ENCODE results near the gene AADACL3.
"Not testable (repeated sequence)": the region's sequence is repeated elsewhere in the genome, so short reads cannot be mapped to it uniquely, and the experiment has no call there.

AADACL3 gene

GRCh38 chr1:12717301-12717838 is 1.5 kb downstream of the AADACL3 start:
- no peak for DNase-seq

- DNase-seq = no peak
These were observed 6.7 kb downstream of the AADACL3 start for GRCh38 chr1:12722626-12723025.

GRCh38 chr1:12728391-12728790 is 12.5 kb downstream of the AADACL3 start:
- DNase-seq = no peak

GRCh38 chr1:12730156-12730555 is 14.2 kb downstream of the AADACL3 start:
- no peak for DNase-seq

DNA sequence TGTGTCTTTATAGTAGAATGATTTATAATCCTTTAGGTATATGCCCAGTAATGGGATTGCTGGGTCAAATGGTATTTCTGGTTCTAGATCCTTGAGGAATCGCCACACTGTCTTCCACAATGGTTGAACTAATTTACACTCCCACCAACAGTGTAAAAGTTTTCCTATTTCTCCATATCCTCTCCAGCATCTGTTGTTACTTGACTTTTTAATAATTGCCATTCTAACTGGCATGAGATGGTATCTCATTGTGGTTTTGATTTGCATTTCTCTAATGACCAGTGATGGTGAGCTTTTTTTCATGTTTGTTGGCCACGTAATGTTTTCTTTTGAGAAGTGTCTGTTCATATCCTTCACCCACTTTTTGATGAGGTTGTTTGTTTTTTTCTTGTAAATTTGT is 15.2 kb downstream of the AADACL3 start:
- DNase-seq = not testable (repeated sequence)

- no peak for DNase-seq
These were observed 18.7 kb downstream of the AADACL3 start for GRCh38 chr1:12734651-12735050.

GRCh38 chr1:12738934-12739333 is 23.0 kb downstream of the AADACL3 start:
- no peak for DNase-seq

DNA sequence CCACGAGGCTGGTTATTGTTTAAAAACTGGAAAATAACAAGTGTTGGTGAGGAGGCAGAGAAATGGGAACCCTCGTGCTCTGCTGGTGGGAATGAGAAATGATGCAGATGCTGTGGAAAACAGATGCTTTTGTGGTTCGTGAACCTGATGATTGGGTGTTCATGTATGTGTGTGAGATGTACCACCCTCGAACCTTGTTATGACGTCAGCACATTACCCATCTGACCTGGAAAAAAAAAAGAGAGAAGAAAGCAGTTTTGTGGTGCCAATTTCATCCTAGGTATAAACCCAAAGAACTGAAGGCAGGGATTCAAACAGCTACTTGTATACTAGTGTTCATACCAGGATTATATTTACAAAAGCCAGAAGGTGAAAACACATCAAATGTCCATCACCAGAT is 23.7 kb downstream of the AADACL3 start:
- no peak for DNase-seq

DNA sequence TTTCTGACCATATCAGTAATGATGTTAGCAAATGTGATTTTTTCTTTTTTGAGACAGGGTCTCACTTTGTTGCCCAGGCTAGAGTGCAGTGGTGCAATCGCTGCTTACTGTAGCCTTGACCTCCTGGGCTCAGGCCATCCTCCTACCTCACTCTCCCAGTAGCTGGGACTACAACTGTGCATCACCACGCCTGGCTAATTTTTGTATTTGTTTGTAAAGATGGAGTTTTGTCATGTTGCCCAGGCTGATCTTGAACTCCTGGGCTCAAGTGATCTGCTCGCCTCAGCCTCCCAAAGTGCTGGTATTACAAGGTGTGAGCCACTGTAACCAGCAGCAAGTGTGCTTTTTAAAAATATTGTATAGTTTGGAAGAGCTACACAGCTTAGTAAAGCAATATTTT is 26.0 kb downstream of the AADACL3 start:
- DNase-seq = no peak

- no peak for DNase-seq
These were observed 29.4 kb downstream of the AADACL3 start for GRCh38 chr1:12745126-12745991.

GRCh38 chr1:12745992-12746323 is 30.0 kb downstream of the AADACL3 start, which contains the start of gene CFAP107:
CFAP107 (plus strand) TSS chr1:12746200; CDS start chr1:12746431, 231 bp downstream.
- no peak for DNase-seq

DNA sequence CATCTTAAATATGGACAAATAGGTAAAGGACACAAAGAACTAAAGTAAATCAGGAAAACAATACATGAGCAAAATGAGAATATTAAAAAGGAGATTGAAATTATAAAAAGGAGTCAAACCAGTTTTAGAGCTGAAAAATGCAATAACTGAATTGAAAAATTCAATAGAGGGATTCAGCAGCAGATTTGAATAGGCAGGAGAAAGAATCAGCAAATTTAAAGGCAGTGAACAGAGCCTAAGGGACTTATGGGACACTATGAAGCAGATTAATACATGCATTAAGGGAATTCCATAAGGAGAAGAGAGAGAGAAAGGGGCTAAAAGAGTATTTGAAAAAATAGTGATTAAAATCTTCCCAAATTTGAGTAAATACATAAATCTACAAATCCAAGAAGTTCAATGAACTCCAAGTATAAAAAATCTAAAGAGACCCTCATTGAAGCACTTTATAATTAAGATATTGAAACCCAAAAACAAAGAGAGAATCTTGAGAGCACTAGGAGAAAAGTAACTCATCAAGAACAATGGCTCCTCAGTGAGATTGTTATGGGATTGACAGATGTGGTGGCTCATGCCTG is 33.0 kb downstream of the AADACL3 start:
- DNase-seq = no peak

DNA sequence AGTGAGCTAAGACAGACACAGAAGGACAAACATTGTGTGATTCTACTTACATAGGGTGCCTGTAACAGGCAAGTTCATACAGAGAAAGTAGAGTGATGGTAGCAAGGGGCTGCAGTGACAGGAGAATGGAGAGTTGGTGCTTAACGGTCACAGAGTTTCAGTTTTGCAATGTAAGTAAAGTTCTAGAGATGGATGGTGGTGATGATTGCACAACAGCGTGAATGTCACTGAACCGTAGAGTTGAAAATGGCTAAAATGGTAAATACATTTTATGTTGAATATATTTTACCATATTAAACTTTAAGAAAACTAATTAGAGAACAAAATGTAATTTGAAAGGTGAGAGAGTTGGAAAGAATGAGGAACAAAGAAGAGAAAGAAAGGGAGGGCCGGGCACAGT is 38.8 kb downstream of the AADACL3 start:
- no peak for DNase-seq

- no peak for DNase-seq
These were observed 40.4 kb downstream of the AADACL3 start for GRCh38 chr1:12756273-12756672.

- no peak for DNase-seq
These were observed 41.0 kb downstream of the AADACL3 start for GRCh38 chr1:12756768-12757413.

GRCh38 chr1:12757836-12758235 is 41.9 kb downstream of the AADACL3 start:
- no peak for DNase-seq

DNA sequence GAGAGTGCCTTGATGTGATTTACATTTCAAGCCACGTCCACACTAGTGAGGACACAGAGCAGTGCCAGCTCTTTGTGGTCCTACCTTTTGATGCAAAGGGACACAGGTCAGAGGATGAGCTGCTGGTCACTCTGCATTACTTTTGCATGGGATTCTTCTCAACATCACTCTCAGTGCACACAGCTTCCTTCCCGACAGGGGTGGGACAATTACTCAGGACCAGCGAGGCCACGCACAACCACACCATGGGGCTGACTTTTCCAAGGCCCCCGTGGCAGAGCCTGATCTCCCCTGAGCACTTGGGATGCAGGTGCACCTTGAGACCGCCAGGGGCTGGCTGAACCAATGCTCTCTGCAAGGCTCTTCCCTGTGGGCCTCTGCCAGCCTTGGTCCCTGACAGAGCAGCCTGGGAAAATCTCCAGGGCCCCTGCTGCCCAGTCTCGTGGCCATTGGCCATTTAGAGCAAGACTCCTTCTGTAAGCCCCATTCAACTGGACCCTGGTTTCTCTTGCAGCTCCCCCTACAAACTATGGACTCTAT is 44.4 kb downstream of the AADACL3 start:
- DNase-seq = no peak

- no peak for DNase-seq
These were observed 45.9 kb downstream of the AADACL3 start for GRCh38 chr1:12761781-12762180.

DNA sequence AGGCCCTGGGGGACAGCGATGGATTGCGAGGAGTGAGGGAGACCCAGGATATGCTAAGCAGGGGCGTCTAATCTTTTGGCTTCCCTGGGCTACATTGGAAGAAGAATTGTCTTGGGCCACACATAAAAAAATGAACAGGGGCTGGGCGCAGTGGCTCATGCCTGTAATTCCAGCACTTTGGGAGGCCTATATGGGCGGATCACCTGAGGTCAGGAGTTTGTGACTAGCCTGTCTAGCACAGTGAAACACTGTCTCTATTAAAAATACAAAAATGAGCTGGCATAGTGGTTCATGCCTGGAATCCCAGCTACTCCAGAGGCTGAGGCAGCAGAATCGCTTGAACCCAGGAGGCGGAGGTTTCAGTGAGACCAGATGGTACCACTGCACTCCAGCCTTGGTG is 46.9 kb downstream of the AADACL3 start:
- DNase-seq = no peak

- no peak for DNase-seq
These were observed 47.6 kb downstream of the AADACL3 start for GRCh38 chr1:12763479-12763878.

DNA sequence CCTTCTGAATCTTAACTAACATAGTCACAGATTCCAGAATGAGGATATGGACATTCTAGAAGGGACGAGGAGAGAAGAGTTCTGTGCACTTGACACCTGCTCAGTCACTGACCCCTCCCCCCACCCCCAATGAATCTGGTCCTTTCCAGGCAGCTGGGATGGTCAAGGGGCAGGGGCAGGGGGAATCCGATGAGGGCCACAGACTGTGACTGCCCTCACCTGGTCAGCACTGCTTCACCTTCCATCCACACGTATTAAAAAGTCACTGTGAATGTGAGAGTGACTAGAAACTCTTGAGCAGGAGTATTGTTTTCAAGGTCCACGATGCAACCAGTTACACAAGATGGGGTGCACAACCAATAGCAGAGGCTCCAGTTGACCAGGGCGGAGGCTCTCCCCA is 48.1 kb downstream of the AADACL3 start:
- no peak for DNase-seq

DNA sequence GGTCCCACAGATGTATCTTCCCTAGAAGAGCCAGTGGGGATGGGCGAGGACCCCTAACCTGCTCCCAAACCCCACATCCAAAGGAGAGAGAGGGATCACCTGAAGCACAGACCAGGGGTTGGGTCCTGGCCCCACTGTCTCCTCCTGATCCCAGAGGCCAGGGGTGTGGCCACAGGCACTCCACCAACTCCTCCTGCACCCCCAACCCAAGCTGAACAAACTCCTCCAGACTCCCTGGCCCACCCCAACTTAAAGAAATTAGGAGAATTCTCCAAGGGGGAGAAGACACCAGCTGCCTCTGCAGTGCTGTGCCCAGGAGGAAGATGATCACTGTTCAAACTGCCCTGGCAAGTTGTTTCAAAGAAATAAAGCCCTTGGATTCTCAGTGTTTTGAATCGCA is 53.1 kb downstream of the AADACL3 start:
- DNase-seq = no peak

- DNase-seq = no peak
These were observed 54.1 kb downstream of the AADACL3 start for GRCh38 chr1:12769976-12770505.

Measured in activated effector memory CD4-positive, alpha-beta T cell treated with Interleukin-2 at 50 U/mL for 16 hours (primary cell).